HEK293T (cell line): ENCODE results near the gene RPRD1B.

Experiments used
- BHLHE40 ChIP-seq: fragments of 450-650 bp; IDR thresholded peaks from 2 replicates; pipeline ENCODE4 v1.6.1; 2016; ENCODE audit warnings: mild to moderate bottlenecking, moderate library complexity, borderline replicate concordance
- FOXA1 ChIP-seq: fragments of 450-650 bp; IDR thresholded peaks from 2 replicates; pipeline ENCODE4 v1.6.1; 2016; ENCODE audit warnings: mild to moderate bottlenecking
- FOXM1 ChIP-seq: fragments of 450-650 bp; IDR thresholded peaks from 2 replicates; pipeline ENCODE4 v1.6.1; 2017; ENCODE audit warnings: mild to moderate bottlenecking, borderline replicate concordance
- HDGF ChIP-seq: fragments of 450-650 bp; IDR thresholded peaks from 2 replicates; pipeline ENCODE4 v1.6.1; 2017; ENCODE audit warnings: antibody characterized with exemption, borderline replicate concordance
- L3MBTL2 ChIP-seq: fragments of 450-650 bp; conservative IDR thresholded peaks from 2 replicates; pipeline ENCODE4 v1.6.1; 2016; ENCODE audit warnings: mild to moderate bottlenecking
- LEF1 ChIP-seq: fragments of 450-650 bp; IDR thresholded peaks from 2 replicates; pipeline ENCODE4 v1.6.1; 2017; ENCODE audit warnings: mild to moderate bottlenecking, borderline replicate concordance
- NFRKB ChIP-seq: fragments of 450-650 bp; IDR thresholded peaks from 2 replicates; pipeline ENCODE4 v1.6.1; 2016; ENCODE audit warnings: mild to moderate bottlenecking, moderate library complexity
- TARDBP ChIP-seq: fragments of 450-650 bp; IDR thresholded peaks from 2 replicates; pipeline ENCODE4 v1.6.1; 2016

GRCh38 chr20:37986044-37986858 lies 47.3 kb upstream of the RPRD1B start:
- no peak for TF ChIP-seq LEF1
- TF ChIP-seq NFRKB = no peak
- TF ChIP-seq FOXA1 = no peak
- TF ChIP-seq L3MBTL2 = no peak
- no peak for TF ChIP-seq HDGF
- no peak for TF ChIP-seq BHLHE40
- no peak for TF ChIP-seq FOXM1
- no peak for TF ChIP-seq TARDBP
